ENCODE results near the gene MYLK2. TPM values are rescaled to one million over a fixed set of nuclear protein-coding genes. Genes with fewer than 3 reads are reported as not detected.
"Not testable (repeated sequence)": the region's sequence is repeated elsewhere in the genome, so short reads cannot be mapped to it uniquely, and the experiment has no call there.

The MYLK2 gene
- total RNA-seq, 1 experiment from 2014 or later = 0.74 TPM

GRCh38 chr20:31813611-31814010 lies 5.5 kb upstream of the MYLK2 start:
- Mint-ChIP-seq H3K9me3 (no peaks in the 10 kb centered on the region), H3K4me3 (no peak overlapping the region), H3K27me3 (ENCODE audit: low read depth) (no peaks in the 10 kb centered on the region), H3K36me3 (ENCODE audit: insufficient read depth in 1 of 3, low read depth in 3 of 3) (no peaks in the 10 kb centered on the region), H3K27ac (no peak overlapping the region), H3K4me1 (peaks cover 9 to 21% of the 10 kb centered on the region in 2 experiments)
- Histone ChIP-seq H3K27ac (ENCODE audit: insufficient read length, low read depth, low read length) (no peak overlapping the region), H3K4me2 (ENCODE audit: insufficient read depth, insufficient read length, low read length) (no peak overlapping the region), H3K9ac (ENCODE audit: extremely low read depth, insufficient read length, low read length) (no peak overlapping the region), H2BK15ac (ENCODE audit: low read depth, low read length) (no peak overlapping the region), H3K79me1 (ENCODE audit: insufficient read depth, low read depth, low read length, poor library complexity, severe bottlenecking) (no peaks in the 10 kb centered on the region), H2BK120ac (ENCODE audit: low read depth, low read length, poor library complexity, severe bottlenecking) (no peak overlapping the region), H4K5ac (ENCODE audit: insufficient read length, low read depth, low read length) (no peak overlapping the region), H3K56ac (ENCODE audit: insufficient read length, low read depth, low read length) (no peak overlapping the region), H3K4me1 (ENCODE audit: insufficient read depth, low read length) (no peaks in the 10 kb centered on the region), H2AFZ (ENCODE audit: low read length) (no peak overlapping the region), H2BK12ac (ENCODE audit: insufficient read length, low read depth, low read length) (no peak overlapping the region), H4K91ac (ENCODE audit: insufficient read length, low read depth, low read length) (no peak overlapping the region), H3T11ph (ENCODE audit: low read length) (no peak overlapping the region), H2BK5ac (ENCODE audit: insufficient read length, low read length) (no peak overlapping the region), H3K79me2 (ENCODE audit: insufficient read depth, low read length) (no peaks in the 10 kb centered on the region), H3K4ac (ENCODE audit: low read depth, low read length) (no peak overlapping the region), H3K18ac (ENCODE audit: insufficient read length, low read depth, low read length) (no peak overlapping the region), H3K9me3 (ENCODE audit: control insufficient read depth, low read depth, low read length) (no peaks in the 10 kb centered on the region), H4K20me1 (ENCODE audit: control insufficient read depth, insufficient read depth, insufficient read length) (no peaks in the 10 kb centered on the region), H2AK5ac (ENCODE audit: insufficient read length, low read length) (no peak overlapping the region), H3K23ac (ENCODE audit: insufficient read length, low read depth, low read length) (no peak overlapping the region), H3K14ac (ENCODE audit: insufficient read depth, low read length) (no peak overlapping the region), H3K23me2 (ENCODE audit: insufficient read length, low read depth, low read length, poor library complexity, severe bottlenecking) (no peaks in the 10 kb centered on the region), H2BK20ac (ENCODE audit: low read depth, low read length, poor library complexity, severe bottlenecking) (no peak overlapping the region), H4K8ac (replicated peaks; ENCODE audit: insufficient read length, low read depth, low read length) (no peak overlapping the region), H3K27me3 (ENCODE audit: insufficient read depth, low read length) (no peaks in the 10 kb centered on the region)
- no peak for TF ChIP-seq CTCF (conservative IDR thresholded peaks at IDR 0.05)
- no peak for DNase-seq

- not testable (repeated sequence) for H3K4me2 ChIP-seq (ENCODE audit: insufficient read depth, insufficient read length, low read length); H3K4ac ChIP-seq (ENCODE audit: low read depth, low read length); H2AFZ ChIP-seq (ENCODE audit: low read length); H3K56ac ChIP-seq (ENCODE audit: insufficient read length, low read depth, low read length); H2AK5ac ChIP-seq (ENCODE audit: insufficient read length, low read length); H3K36me3 Mint-ChIP-seq (ENCODE audit: insufficient read depth in 1 of 3, low read depth in 3 of 3); H2BK20ac ChIP-seq (ENCODE audit: low read depth, low read length, poor library complexity, severe bottlenecking); H2BK5ac ChIP-seq (ENCODE audit: insufficient read length, low read length); H3K23me2 ChIP-seq (ENCODE audit: insufficient read length, low read depth, low read length, poor library complexity, severe bottlenecking); H3K9me3 Mint-ChIP-seq; H3T11ph ChIP-seq (ENCODE audit: low read length); H3K79me2 ChIP-seq (ENCODE audit: insufficient read depth, low read length); H2BK120ac ChIP-seq (ENCODE audit: low read depth, low read length, poor library complexity, severe bottlenecking); H4K20me1 ChIP-seq (ENCODE audit: control insufficient read depth, insufficient read depth, insufficient read length); H3K18ac ChIP-seq (ENCODE audit: insufficient read length, low read depth, low read length); H4K5ac ChIP-seq (ENCODE audit: insufficient read length, low read depth, low read length); H3K27ac Mint-ChIP-seq; H3K27me3 ChIP-seq (ENCODE audit: insufficient read depth, low read length); H3K27me3 Mint-ChIP-seq (ENCODE audit: low read depth); H3K4me3 Mint-ChIP-seq; H3K14ac ChIP-seq (ENCODE audit: insufficient read depth, low read length); H3K23ac ChIP-seq (ENCODE audit: insufficient read length, low read depth, low read length); H3K9ac ChIP-seq (ENCODE audit: extremely low read depth, insufficient read length, low read length); H2BK12ac ChIP-seq (ENCODE audit: insufficient read length, low read depth, low read length); H3K9me3 ChIP-seq (ENCODE audit: control insufficient read depth, low read depth, low read length); H2BK15ac ChIP-seq (ENCODE audit: low read depth, low read length); H3K27ac ChIP-seq (ENCODE audit: insufficient read length, low read depth, low read length); DNase-seq; H4K8ac ChIP-seq (replicated peaks; ENCODE audit: insufficient read length, low read depth, low read length); H3K79me1 ChIP-seq (ENCODE audit: insufficient read depth, low read depth, low read length, poor library complexity, severe bottlenecking); H3K4me1 ChIP-seq (ENCODE audit: insufficient read depth, low read length); H4K91ac ChIP-seq (ENCODE audit: insufficient read length, low read depth, low read length)
- H3K4me1 Mint-ChIP-seq = peaks cover 9 to 22% of the 10 kb centered on the region in 2 experiments
- whole genome bisulfite sequencing (ENCODE audit: extremely low coverage, insufficient read length, low lambda C conversion rate) = no CpG with 5 or more reads among the region's 7 CpGs
Observed at GRCh38 chr20:31814142-31814541, 5.0 kb upstream of the MYLK2 start.

Data from H9 (cell line).